Activated CD4-positive, alpha-beta T cell treated with anti-CD3 and anti-CD28 coated beads for 4 hours (primary cell): ENCODE data around the gene GATA2.

Source experiments
- DNase-seq, 2 donors: peaks; one replicate each; pipeline ENCODE4 v3.0.0-alpha.2; 2020

Gene GATA2

DNA sequence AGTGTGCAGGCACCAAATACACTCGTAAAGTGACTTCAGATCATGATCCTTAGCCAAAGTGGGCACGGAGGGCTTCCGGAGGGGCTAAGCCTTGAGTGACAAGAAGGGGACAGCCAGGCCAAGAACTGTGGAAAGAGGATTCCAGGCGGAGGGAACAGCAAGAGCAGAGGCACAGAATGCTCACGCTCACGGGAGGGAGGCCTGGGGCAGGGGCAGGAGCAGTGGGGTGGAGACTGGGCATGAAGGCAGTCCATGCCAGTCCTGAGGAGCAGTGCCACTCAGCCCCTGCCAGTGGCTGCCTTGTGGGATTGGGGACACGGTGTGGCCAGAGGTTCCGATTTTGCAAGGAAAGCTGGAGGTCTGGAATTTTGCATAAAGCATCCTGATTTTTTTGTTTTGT lies 62.3 kb downstream of the GATA2 start:
- DNase-seq = no peak

DNA sequence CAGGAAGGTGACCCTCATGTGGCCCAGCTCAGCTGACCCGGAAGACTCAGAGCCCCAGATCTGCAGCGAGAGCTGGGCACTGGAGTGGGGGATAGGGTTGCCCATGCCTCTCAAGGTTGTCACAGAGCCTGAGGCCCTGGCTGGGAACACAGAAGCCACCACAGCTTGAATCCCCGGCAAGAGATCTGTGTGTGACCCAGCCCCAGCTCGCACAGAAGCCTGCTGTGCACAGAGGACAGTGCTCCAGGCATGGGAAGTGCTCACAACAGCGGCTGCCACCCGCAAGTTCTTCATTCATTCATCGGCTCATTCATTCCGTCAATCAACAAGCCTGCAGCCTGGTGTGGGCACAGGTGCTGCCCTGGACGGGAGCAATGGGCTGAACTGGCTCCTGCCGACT lies 62.7 kb downstream of the GATA2 start:
- no peak for DNase-seq

DNA sequence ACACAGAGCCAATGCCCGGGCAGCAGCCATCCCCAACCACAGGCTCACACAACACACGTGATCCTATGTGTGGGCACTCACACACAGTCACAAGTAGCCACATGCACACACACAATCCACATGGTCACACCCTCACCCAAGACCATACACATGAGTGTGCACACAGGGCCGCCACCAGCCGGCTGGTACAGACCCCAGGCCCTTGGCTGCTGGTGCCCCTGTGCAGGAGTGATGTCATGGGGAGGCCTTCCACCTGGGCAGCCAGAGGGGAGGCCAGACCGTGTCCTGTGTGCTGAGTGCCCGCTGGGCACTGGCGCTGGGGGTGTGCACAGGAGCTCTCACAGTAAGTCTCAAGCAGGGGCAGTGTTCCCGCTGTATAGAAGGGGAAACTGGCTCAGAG lies 63.2 kb downstream of the GATA2 start:
- no peak for DNase-seq
